ENCODE measurements around the gene RPS6KA3. TPM values are rescaled to one million over a fixed set of nuclear protein-coding genes. Genes with fewer than 3 reads are reported as not detected.

Gene RPS6KA3
- total and polyA plus RNA-seq, 2 experiments from 2014 or later = 38.6 to 99.4 TPM

GRCh38 chrX:20211261-20211786 is 55.4 kb downstream of the RPS6KA3 start:
- H3K9me2 ChIP-seq (replicated peaks; ENCODE audit: insufficient read depth) = no peaks in the 10 kb centered on the region
- DNase-seq (ENCODE audit: low spot score) = no peak
- peaks cover 32% of the 10 kb centered on the region for H3K79me2 ChIP-seq
- no peak overlapping the region for H2AFZ ChIP-seq
- no peaks in the 10 kb centered on the region for H3K9me3 ChIP-seq (ENCODE audit: low read depth)
- no peaks in the 10 kb centered on the region for H4K20me1 ChIP-seq (ENCODE audit: insufficient read depth, poor library complexity, severe bottlenecking)
- no peak overlapping the region for H3K27ac ChIP-seq
- TF ChIP-seq CTCF (IDR thresholded peaks at IDR 0.05; ENCODE audit: poor library complexity) (no peak), EZH2 (IDR thresholded peaks at IDR 0.05; ENCODE audit: borderline replicate concordance) (no peak)
- H3K4me3 ChIP-seq = no peak overlapping the region
- H3K36me3 ChIP-seq (replicated peaks; ENCODE audit: insufficient read depth, low read depth) = no peaks in the 10 kb centered on the region
- 68% methylated on average over 4 of the region's 4 CpGs for WGBS (ENCODE audit: low lambda C conversion rate, missing lambda C conversion rate)
- H3K4me1 ChIP-seq (ENCODE audit: insufficient read depth) = no peaks in the 10 kb centered on the region
- no peaks in the 10 kb centered on the region for H3K27me3 ChIP-seq
- no peak overlapping the region for H3K4me2 ChIP-seq

GRCh38 chrX:20205927-20206708 is 60.6 kb downstream of the RPS6KA3 start:
- no peaks in the 10 kb centered on the region for H3K9me3 ChIP-seq (ENCODE audit: low read depth)
- H3K27me3 ChIP-seq = no peaks in the 10 kb centered on the region
- no peaks in the 10 kb centered on the region for H3K4me1 ChIP-seq (ENCODE audit: insufficient read depth)
- WGBS (ENCODE audit: low lambda C conversion rate, missing lambda C conversion rate) = 63% methylated on average over 4 of the region's 4 CpGs
- H3K79me2 ChIP-seq = peaks cover 7% of the 10 kb centered on the region
- H2AFZ ChIP-seq = no peak overlapping the region
- no peak overlapping the region for H3K27ac ChIP-seq
- H4K20me1 ChIP-seq (ENCODE audit: insufficient read depth, poor library complexity, severe bottlenecking) = no peaks in the 10 kb centered on the region
- no peak overlapping the region for H3K4me3 ChIP-seq
- no peaks in the 10 kb centered on the region for H3K36me3 ChIP-seq (replicated peaks; ENCODE audit: insufficient read depth, low read depth)
- H3K9me2 ChIP-seq (replicated peaks; ENCODE audit: insufficient read depth) = no peaks in the 10 kb centered on the region
- no peak for DNase-seq (ENCODE audit: low spot score)
- no peak for TF ChIP-seq EZH2 (IDR thresholded peaks at IDR 0.05; ENCODE audit: borderline replicate concordance)
- no peak for TF ChIP-seq EZH2phosphoT487 (IDR thresholded peaks at IDR 0.05; ENCODE audit: low read depth, severe bottlenecking, unreplicated experiment)
- TF ChIP-seq CTCF (IDR thresholded peaks at IDR 0.05; ENCODE audit: poor library complexity) = no peak
- no peak overlapping the region for H3K4me2 ChIP-seq

- WGBS (ENCODE audit: low lambda C conversion rate, missing lambda C conversion rate) = 72% methylated on average over 6 of the region's 6 CpGs
- no peaks in the 10 kb centered on the region for H4K20me1 ChIP-seq (ENCODE audit: insufficient read depth, poor library complexity, severe bottlenecking)
- no peak overlapping the region for H2AFZ ChIP-seq
These were observed 62.4 kb downstream of the RPS6KA3 start for GRCh38 chrX:20204351-20204750.

More at GRCh38 chrX:20204351-20204750, 62.4 kb downstream of the RPS6KA3 start:
- Histone ChIP-seq H3K4me2 (no peak overlapping the region), H3K27me3 (no peaks in the 10 kb centered on the region), H3K36me3 (replicated peaks; ENCODE audit: insufficient read depth, low read depth) (no peaks in the 10 kb centered on the region), H3K79me2 (no peaks in the 10 kb centered on the region), H3K4me1 (ENCODE audit: insufficient read depth) (no peaks in the 10 kb centered on the region), H3K9me3 (ENCODE audit: low read depth) (no peaks in the 10 kb centered on the region), H3K9me2 (replicated peaks; ENCODE audit: insufficient read depth) (no peaks in the 10 kb centered on the region), H3K27ac (no peak overlapping the region), H3K4me3 (no peak overlapping the region)
- TF ChIP-seq CTCF (IDR thresholded peaks at IDR 0.05; ENCODE audit: poor library complexity) = no peak
- TF ChIP-seq EZH2phosphoT487 (IDR thresholded peaks at IDR 0.05; ENCODE audit: low read depth, severe bottlenecking, unreplicated experiment) = no peak
- no peak for TF ChIP-seq EZH2 (IDR thresholded peaks at IDR 0.05; ENCODE audit: borderline replicate concordance)
- DNase-seq (ENCODE audit: low spot score) = no peak
